ENCODE results near the gene AARS2.

AARS2 gene

GRCh38 chr6:44286747-44287146 is 26.4 kb downstream of the AARS2 start:
- TF ChIP-seq CTCF (conservative IDR thresholded peaks at IDR 0.05) (no peak), ZFX (IDR thresholded peaks at IDR 0.05) (no peak)

GRCh38 chr6:44286285-44286565 is 26.9 kb downstream of the AARS2 start:
- TF ChIP-seq ZFX (IDR thresholded peaks at IDR 0.05) = no peak
- no peak for TF ChIP-seq CTCF (conservative IDR thresholded peaks at IDR 0.05)
- no peak overlapping the region for H3K27ac ChIP-seq

More at GRCh38 chr6:44286747-44287146, 26.4 kb downstream of the AARS2 start:
- no peak overlapping the region for H3K27ac ChIP-seq

- no peak overlapping the region for H3K27ac ChIP-seq
- TF ChIP-seq CTCF (conservative IDR thresholded peaks at IDR 0.05) = no peak
- no peak for TF ChIP-seq ZFX (IDR thresholded peaks at IDR 0.05)
These were observed 27.4 kb downstream of the AARS2 start for GRCh38 chr6:44285552-44286284.

- TF ChIP-seq CTCF (conservative IDR thresholded peaks at IDR 0.05) (no peak), ZFX (IDR thresholded peaks at IDR 0.05) (no peak)
- no peak overlapping the region for H3K27ac ChIP-seq
These were observed 28.3 kb downstream of the AARS2 start for GRCh38 chr6:44284867-44285266.

- no peak overlapping the region for H3K27ac ChIP-seq
- TF ChIP-seq CTCF (conservative IDR thresholded peaks at IDR 0.05) (no peak), ZFX (IDR thresholded peaks at IDR 0.05) (no peak)
These were observed 29.0 kb downstream of the AARS2 start for GRCh38 chr6:44284121-44284520.

- TF ChIP-seq ZFX (IDR thresholded peaks at IDR 0.05) = no peak
- TF ChIP-seq CTCF (conservative IDR thresholded peaks at IDR 0.05) = no peak
- H3K27ac ChIP-seq = no peak overlapping the region
These were observed 34.1 kb downstream of the AARS2 start for GRCh38 chr6:44278774-44279697.

- TF ChIP-seq ZFX (IDR thresholded peaks at IDR 0.05) (no peak), CTCF (conservative IDR thresholded peaks at IDR 0.05) (no peak)
- H3K27ac ChIP-seq = no peak overlapping the region
These were observed 34.8 kb downstream of the AARS2 start for GRCh38 chr6:44278315-44278714.
